ENCODE results near the gene TTC21B. TPM values are rescaled to one million over a fixed set of nuclear protein-coding genes. Genes with fewer than 3 reads are reported as not detected.

TTC21B gene
- 25.7 and 35.3 TPM in 2 replicates for total RNA-seq

GRCh38 chr2:165953655-165954606, at the start of gene TTC21B:
Gene TTC21B, minus strand, starts transcription at chr2:165953776. Its CDS starts 71 bp downstream, at chr2:165953705.

Other genes with a start within 250 kb of the TTC21B start
- gene GALNT3, start 159.5 kb downstream of the TTC21B start, total RNA-seq, result 1.8 and 6.3 TPM in 2 replicates
- 0.10 and 0.13 TPM in 2 replicates for gene SCN1A, start 174.2 kb upstream of the TTC21B start, total RNA-seq